K562 (cell line): Measurements from ENCODE around the gene KIF26B. TPM values are rescaled to one million over a fixed set of nuclear protein-coding genes. Genes with fewer than 3 reads are reported as not detected.

Experiments used
- ATAC-seq: fragments of 200-7000 bp; cut with Tn5 transposase; 3 replicates; pipeline ENCODE4 v1.9.1; 2020; ENCODE audit warnings: moderate library complexity
- BruUV-seq: library from RNA; stranded (reverse); fragments of 400-500 nt; replicated peaks from 2 replicates; lab custom pipeline; 2021; lab: Mats Ljungman, UMichigan
- CTCF ChIA-PET: fragments of 300-600 bp; formaldehyde crosslinking; extraction: SDS; loops from one replicate; lab custom pipeline; 2021; ENCODE audit warnings: low intra/inter-chr PET ratio; lab: Yijun Ruan, JAX
- POLR2A ChIA-PET: fragments of 300-600, 350-650 bp; sonication (Branson Sonifier 250); formaldehyde crosslinking; extraction: SDS; loops from one replicate; lab custom pipeline; 2021; ENCODE audit warnings: antibody characterized with exemption, inconsistent platforms; lab: Yijun Ruan, JAX
- DNase-seq, 4 experiments: peaks; one replicate each; pipeline versions ENCODE4 v3.0.0 to v3.0.0-alpha.2; 2011 to 2018; ENCODE audit warnings: low spot score in 3 of 4, mixed read lengths in 3 of 4; ENCODE audit errors: extremely low read depth in 1 of 4
- FAIRE-seq: peaks from 2 replicates; lab custom pipeline; 2011; peaks lifted over from hg19 to GRCh38; lab: Jason Lieb, UNC
- H2AFZ ChIP-seq: 2 replicates; pipeline ENCODE4 v1.6.0; 2011; ENCODE audit warnings: low read depth, low read length, control low read depth, inconsistent platforms
- H3K27ac ChIP-seq: fragments of 200-600 bp; 3 replicates; pipeline ENCODE4 v1.8.0; 2011; ENCODE audit warnings: low read depth, mild to moderate bottlenecking, control low read depth, inconsistent platforms, low read length, moderate library complexity, mixed read lengths; ENCODE audit errors: extremely low read depth
- H3K27me3 ChIP-seq, 2 experiments: fragments of 300-600 bp in 1 of 2; 2 replicates in 1 of 2; 3 replicates in 1 of 2; pipeline versions ENCODE4 v1.6.0 to v1.8.0; 2011; ENCODE audit warnings: inconsistent platforms in 2 of 2, low read length in 2 of 2, mild to moderate bottlenecking in 1 of 2, mixed read lengths in 1 of 2, moderate library complexity in 1 of 2; ENCODE audit not compliant: control insufficient read depth in 2 of 2, insufficient read depth in 2 of 2
- H3K36me3 ChIP-seq: fragments of 300-600 bp; 3 replicates; pipeline ENCODE4 v1.8.0; 2011; ENCODE audit warnings: mild to moderate bottlenecking, low read length, inconsistent platforms; ENCODE audit not compliant: control insufficient read depth, insufficient read depth
- H3K4me1 ChIP-seq, 2 experiments: fragments of 200-600 bp in 1 of 2; replicated peaks in 1 of 2; 2 replicates in 1 of 2; 3 replicates in 1 of 2; pipeline versions ENCODE4 v1.5.1 to v1.8.0; 2011; ENCODE audit warnings: inconsistent platforms in 2 of 2, low read length in 2 of 2, mild to moderate bottlenecking in 1 of 2, mixed read lengths in 1 of 2, moderate library complexity in 1 of 2; ENCODE audit not compliant: control insufficient read depth in 2 of 2, insufficient read depth in 2 of 2
- H3K4me2 ChIP-seq: 2 replicates; pipeline ENCODE4 v1.6.1; 2011; ENCODE audit warnings: low read length, control low read depth, inconsistent platforms, mixed read lengths; ENCODE audit not compliant: insufficient read depth
- H3K4me3 ChIP-seq: fragments of 200-600 bp; sonication (generic), shearing (Covaris generic); 2 replicates; pipeline ENCODE4 v1.5.1; 2016; ENCODE audit warnings: control low read depth, inconsistent platforms
- H3K79me2 ChIP-seq: fragments of 200-600 bp; 3 replicates; pipeline ENCODE4 v1.8.0; 2011; ENCODE audit warnings: low read length, inconsistent platforms; ENCODE audit not compliant: control insufficient read depth, insufficient read depth
- H3K9ac ChIP-seq, 2 experiments: 2 replicates each; pipeline versions ENCODE4 v1.6.0 to v1.6.1; 2011; ENCODE audit warnings: low read depth in 2 of 2, low read length in 2 of 2, control low read depth in 1 of 2, inconsistent platforms in 1 of 2, mild to moderate bottlenecking in 1 of 2, mixed read lengths in 1 of 2; ENCODE audit not compliant: insufficient read depth in 1 of 2
- H3K9me1 ChIP-seq: one replicate; pipeline ENCODE4 v1.6.0; 2011; ENCODE audit warnings: inconsistent platforms, mild to moderate bottlenecking, low read length, moderate library complexity; ENCODE audit not compliant: control insufficient read depth, insufficient read depth
- H3K9me3 ChIP-seq: replicated peaks from 2 replicates; pipeline ENCODE4 v1.5.1; 2011; ENCODE audit warnings: low read depth, low read length, inconsistent platforms; ENCODE audit not compliant: control insufficient read depth, insufficient read depth
- H4K20me1 ChIP-seq: replicated peaks from 2 replicates; pipeline ENCODE4 v1.6.1; 2011; ENCODE audit warnings: low read length, inconsistent platforms, mixed read lengths; ENCODE audit not compliant: control insufficient read depth, insufficient read depth
- KLF1 ChIP-seq: fragments of 450-650 bp; IDR thresholded peaks from 2 replicates; pipeline ENCODE4 v1.6.1; 2016; ENCODE audit warnings: missing genetic modification characterization, missing compliant biosample characterization
- WGBS: fragments of 100-300 bp; shearing (Covaris generic); methylation state at CpG from one replicate; pipeline ENCODE4 v1.1.6; 2016; ENCODE audit warnings: low coverage, mixed read lengths; ENCODE audit not compliant: insufficient coverage; ENCODE audit errors: missing lambda C conversion rate; 5-methylcytosine and 5-hydroxymethylcytosine counted together
- in situ Hi-C: fragments of 300-500 bp; cut with MboI; formaldehyde crosslinking; loops from 4 replicates; pipeline ENCODE4 v1.15.0; 2018; ENCODE audit warnings: inconsistent platforms, mixed read lengths
- intact Hi-C: fragments of 100-400 bp; cut with micrococcal nuclease; formaldehyde crosslinking; loops from 2 replicates; pipeline ENCODE4 v1.14.2; 2022
- polyA plus RNA-seq, 8 experiments: library from polyadenylated mRNA; depleted of rRNA in 4 of 8; stranded (reverse) in 5 of 8; unstranded in 3 of 8; fragments of >200 nt; fragmentation: Nextera tagmentation in 2 of 8; fragmentation: Illumina TruSeq in 1 of 8; extraction: Ambion mirVana in 2 of 8; extraction: Trizol in 1 of 8; gene quantifications; 2 replicates each; pipeline versions ENCODE4 v1.2.1 to v1.2.3, GENCODE V29; 2011 to 2014; ENCODE audit warnings: inconsistent platforms in 1 of 8, missing spikeins in 1 of 8
- total RNA-seq, 7 experiments: library from RNA; depleted of rRNA in 6 of 7; stranded (reverse); fragments of >200 nt in 6 of 7; fragmentation: Illumina TruSeq in 2 of 7; extraction: Trizol in 2 of 7; gene quantifications; 2 replicates each; pipeline versions ENCODE4 v1.2.1 to v1.2.3, GENCODE V29; 2011 to 2021; ENCODE audit warnings: low replicate concordance in 1 of 7
- TF ChIP-seq, protein P1 (sequence below), 2 experiments: fragments of 200-800 bp in 1 of 2; sonication (Bioruptor generic) in 1 of 2; sonication (generic) in 1 of 2; formaldehyde crosslinking in 1 of 2; IDR thresholded peaks in 1 of 2; conservative IDR thresholded peaks in 1 of 2; 2 replicates each; pipeline versions ENCODE4 v1.5.0 to v1.6.1; 2016 to 2020; ENCODE audit warnings: missing compliant biosample characterization in 1 of 2, missing genetic modification characterization in 1 of 2, missing genetic modification reagents in 1 of 2
- TF ChIP-seq, protein P2 (sequence below), 2 experiments: IDR thresholded peaks in 1 of 2; conservative IDR thresholded peaks in 1 of 2; 2 replicates each; pipeline ENCODE4 v1.6.1; 2016; ENCODE audit warnings: low read depth in 2 of 2, mild to moderate bottlenecking in 1 of 2, missing compliant biosample characterization in 1 of 2, missing genetic modification characterization in 1 of 2, moderate library complexity in 1 of 2

KIF26B gene
- total and polyA plus RNA-seq, 9 of the 15 experiments (the other 6 are each of a cell fraction or from before 2014, with no cell fraction given) = 0.02 to 0.08 (median 0.03) TPM; not detected in 6

DNA sequence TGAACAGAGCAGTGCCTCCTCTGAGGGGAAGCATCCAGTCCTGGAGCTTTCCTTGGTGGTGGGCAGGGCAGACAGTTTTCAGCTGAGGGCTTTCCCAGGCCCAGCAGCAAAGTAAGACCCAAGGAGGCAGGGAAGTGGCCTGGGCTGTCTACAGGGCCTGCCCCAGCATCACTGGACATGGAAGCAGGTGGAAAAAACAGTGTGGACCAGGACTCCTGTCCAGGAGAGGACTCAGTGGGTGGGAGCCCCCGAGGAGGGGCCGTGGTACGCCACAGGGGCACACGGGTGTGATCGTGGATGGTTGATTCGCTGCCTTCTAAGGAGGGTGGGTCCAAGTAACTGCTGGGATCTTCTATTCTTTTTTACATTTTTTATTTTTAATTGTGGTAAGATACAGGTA lies 387.6 kb downstream of the KIF26B start:
- Histone ChIP-seq H3K9me3 (no peaks in the 10 kb centered on the region), H3K36me3 (no peaks in the 10 kb centered on the region), H3K4me1 (peaks cover 0 to 3% of the 10 kb centered on the region in 2 experiments; a peak in 1 of 5 replicates), H3K27me3 (peaks cover 19 to 70% of the 10 kb centered on the region in 2 experiments; a peak in 4 of 5 replicates), H3K4me2 (no peak overlapping the region), H3K27ac (no peak overlapping the region), H3K9me1 (no peaks in the 10 kb centered on the region), H3K79me2 (no peaks in the 10 kb centered on the region), H3K4me3 (no peak overlapping the region), H4K20me1 (no peaks in the 10 kb centered on the region), H2AFZ (no peak overlapping the region), H3K9ac (no peak overlapping the region)
- TF ChIP-seq KLF1 (tag) = no peak
- TF ChIP-seq, protein P1, sequence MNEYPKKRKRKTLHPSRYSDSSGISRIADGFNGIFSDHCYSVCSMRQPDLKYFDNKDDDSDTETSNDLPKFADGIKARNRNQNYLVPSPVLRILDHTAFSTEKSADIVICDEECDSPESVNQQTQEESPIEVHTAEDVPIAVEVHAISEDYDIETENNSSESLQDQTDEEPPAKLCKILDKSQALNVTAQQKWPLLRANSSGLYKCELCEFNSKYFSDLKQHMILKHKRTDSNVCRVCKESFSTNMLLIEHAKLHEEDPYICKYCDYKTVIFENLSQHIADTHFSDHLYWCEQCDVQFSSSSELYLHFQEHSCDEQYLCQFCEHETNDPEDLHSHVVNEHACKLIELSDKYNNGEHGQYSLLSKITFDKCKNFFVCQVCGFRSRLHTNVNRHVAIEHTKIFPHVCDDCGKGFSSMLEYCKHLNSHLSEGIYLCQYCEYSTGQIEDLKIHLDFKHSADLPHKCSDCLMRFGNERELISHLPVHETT (CRISPR knock-in tag; conservative IDR thresholded peaks at IDR 0.05 in 1 of 2, IDR thresholded peaks at IDR 0.05 in 1 of 2) = 0 out of 4 replicates have a peak, but pooled peaks of 1 of the 2 experiments have one; percentile 13
- ChIA-PET CTCF (no interaction called here), POLR2A (interaction anchor here (0.7 to 1.0 kb wide), 2 partner anchors 16 to 136 kb away, joined by 3 read pairs; no protein-coding TSS in a partner anchor)
- intact Hi-C loops (no loop called here), in situ Hi-C loops (no loop called here)
- 3% methylated on average over 6 of the region's 6 CpGs for WGBS
- no peak for FAIRE-seq
- no peak; the same call in 2 of the 3 replicates for ATAC-seq
- no peak for DNase-seq
- no TSS peak for BruUV-seq

DNA sequence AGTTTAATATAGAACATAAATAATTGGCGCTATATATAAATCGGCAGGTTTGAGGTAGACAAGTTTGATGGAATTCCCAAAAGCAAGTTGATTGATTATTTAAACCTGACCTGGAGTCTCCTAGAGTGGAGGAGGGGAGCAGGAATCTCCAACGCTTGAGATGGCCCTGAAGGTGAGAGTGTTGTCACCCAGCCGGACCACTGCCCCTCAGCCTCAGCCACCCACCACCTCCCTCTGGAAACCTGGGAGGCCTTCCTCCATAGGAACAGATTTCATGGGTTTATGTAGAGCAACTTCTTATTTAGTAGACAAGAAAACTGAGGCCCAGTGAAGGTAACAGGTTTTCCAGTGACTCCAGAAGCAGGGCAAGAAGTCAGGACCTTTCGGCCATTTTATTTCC lies 389.5 kb downstream of the KIF26B start:
- FAIRE-seq (no peak), DNase-seq (no peak), ATAC-seq (no peak)
- Histone ChIP-seq H3K79me2 (no peaks in the 10 kb centered on the region), H3K9me1 (no peaks in the 10 kb centered on the region), H3K27me3 (peaks cover 27 to 66% of the 10 kb centered on the region in 2 experiments; a peak in 4 of 5 replicates), H3K4me3 (no peak overlapping the region), H3K36me3 (no peaks in the 10 kb centered on the region), H3K4me1 (peaks cover 0 to 3% of the 10 kb centered on the region in 2 experiments; a peak in 1 of 5 replicates), H3K4me2 (no peak overlapping the region), H4K20me1 (no peaks in the 10 kb centered on the region), H3K27ac (no peak overlapping the region), H2AFZ (no peak overlapping the region), H3K9me3 (no peaks in the 10 kb centered on the region), H3K9ac (no peak overlapping the region)
- intact Hi-C loops = no loop called here
- BruUV-seq = no TSS peak
- ChIA-PET POLR2A (no interaction called here), CTCF (no interaction called here)
- TF ChIP-seq, protein P2, sequence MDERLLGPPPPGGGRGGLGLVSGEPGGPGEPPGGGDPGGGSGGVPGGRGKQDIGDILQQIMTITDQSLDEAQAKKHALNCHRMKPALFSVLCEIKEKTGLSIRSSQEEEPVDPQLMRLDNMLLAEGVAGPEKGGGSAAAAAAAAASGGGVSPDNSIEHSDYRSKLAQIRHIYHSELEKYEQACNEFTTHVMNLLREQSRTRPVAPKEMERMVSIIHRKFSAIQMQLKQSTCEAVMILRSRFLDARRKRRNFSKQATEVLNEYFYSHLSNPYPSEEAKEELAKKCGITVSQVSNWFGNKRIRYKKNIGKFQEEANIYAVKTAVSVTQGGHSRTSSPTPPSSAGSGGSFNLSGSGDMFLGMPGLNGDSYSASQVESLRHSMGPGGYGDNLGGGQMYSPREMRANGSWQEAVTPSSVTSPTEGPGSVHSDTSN (CRISPR knock-in tag; IDR thresholded peaks at IDR 0.05; ENCODE audit: low read depth) = no peak
- TF ChIP-seq, protein P2 (tag; conservative IDR thresholded peaks at IDR 0.05; ENCODE audit: low read depth) = no peak
- in situ Hi-C loops = no loop called here
- 5% methylated on average over 5 of the region's 5 CpGs for WGBS
